Loucy (cell line): ENCODE results near the gene CDK11B.
A peak's percentile ranks its signal among the peaks of the same experiment; 100 is the strongest.
"Not testable (repeated sequence)": the region's sequence is repeated elsewhere in the genome, so short reads cannot be mapped to it uniquely, and the experiment has no call there.

Source experiments
- H2AFZ ChIP-seq: fragments of 200-600 bp; sonication (generic); 2 replicates; pipeline ENCODE4 v1.6.0; 2016; ENCODE audit warnings: antibody characterized with exemption, mild to moderate bottlenecking, low read length, moderate library complexity
- H3F3A ChIP-seq: fragments of 200-600 bp; 2 replicates; pipeline ENCODE4 v1.6.0; 2016; ENCODE audit warnings: antibody characterized with exemption, low read depth, mild to moderate bottlenecking
- H3K27me3 ChIP-seq: fragments of 200-600 bp; sonication (generic); 2 replicates; pipeline ENCODE4 v1.6.1; 2014; ENCODE audit warnings: low read length, mild to moderate bottlenecking; ENCODE audit not compliant: insufficient read depth, poor library complexity, severe bottlenecking
- H3K36me3 ChIP-seq: fragments of 200-600 bp; sonication (generic); 2 replicates; pipeline ENCODE4 v1.6.1; 2016; ENCODE audit warnings: low read length; ENCODE audit not compliant: insufficient read depth
- H3K4me1 ChIP-seq: fragments of 200-600 bp; sonication (generic); 2 replicates; pipeline ENCODE4 v1.5.1; 2014; ENCODE audit warnings: low read length, mild to moderate bottlenecking; ENCODE audit not compliant: insufficient read depth, poor library complexity, severe bottlenecking
- H3K4me2 ChIP-seq: fragments of 200-600 bp; sonication (generic); 2 replicates; pipeline ENCODE4 v1.6.0; 2014; ENCODE audit warnings: antibody characterized with exemption, low read length, low read depth, mild to moderate bottlenecking; ENCODE audit not compliant: poor library complexity, severe bottlenecking
- H3K4me3 ChIP-seq: fragments of 200-600 bp; sonication (generic); 2 replicates; pipeline ENCODE4 v1.5.1; 2014; ENCODE audit warnings: low read length, mild to moderate bottlenecking, mixed read lengths; ENCODE audit not compliant: poor library complexity, severe bottlenecking
- H3K79me2 ChIP-seq: fragments of 200-600 bp; sonication (generic); 2 replicates; pipeline ENCODE4 v1.6.1; 2014; ENCODE audit warnings: low read length; ENCODE audit not compliant: insufficient read depth
- H3K9ac ChIP-seq: fragments of 200-600 bp; sonication (generic); 2 replicates; pipeline ENCODE4 v1.6.0; 2014; ENCODE audit warnings: mild to moderate bottlenecking, low read depth, low read length, moderate library complexity; ENCODE audit not compliant: poor library complexity, severe bottlenecking
- H3K9me2 ChIP-seq: fragments of 200-600 bp; sonication (generic); replicated peaks from 2 replicates; pipeline ENCODE4 v1.6.1; 2016; ENCODE audit warnings: low read depth, low read length, mixed read lengths
- H3K9me3 ChIP-seq: fragments of 200-600 bp; sonication (generic); 2 replicates; pipeline ENCODE4 v1.6.1; 2014; ENCODE audit warnings: mild to moderate bottlenecking, antibody characterized with exemption, low read length, low read depth; ENCODE audit not compliant: insufficient read depth
- H4K20me1 ChIP-seq: fragments of 200-600 bp; sonication (generic); 2 replicates; pipeline ENCODE4 v1.6.0; 2014; ENCODE audit warnings: antibody characterized with exemption, low read length, mild to moderate bottlenecking; ENCODE audit not compliant: insufficient read depth, poor library complexity, severe bottlenecking
- EZH2phosphoT487 ChIP-seq: fragments of 200-600 bp; IDR thresholded peaks from 2 replicates; pipeline ENCODE4 v1.6.1; 2018; ENCODE audit warnings: antibody characterized with exemption, mild to moderate bottlenecking, moderate library complexity, borderline replicate concordance
- TF ChIP-seq, protein P1 (sequence below): fragments of 200-600 bp; sonication (generic); conservative IDR thresholded peaks from 2 replicates; pipeline ENCODE4 v1.5.1; 2014; ENCODE audit warnings: mild to moderate bottlenecking, antibody characterized with exemption, low read length

CDK11B gene

DNA sequence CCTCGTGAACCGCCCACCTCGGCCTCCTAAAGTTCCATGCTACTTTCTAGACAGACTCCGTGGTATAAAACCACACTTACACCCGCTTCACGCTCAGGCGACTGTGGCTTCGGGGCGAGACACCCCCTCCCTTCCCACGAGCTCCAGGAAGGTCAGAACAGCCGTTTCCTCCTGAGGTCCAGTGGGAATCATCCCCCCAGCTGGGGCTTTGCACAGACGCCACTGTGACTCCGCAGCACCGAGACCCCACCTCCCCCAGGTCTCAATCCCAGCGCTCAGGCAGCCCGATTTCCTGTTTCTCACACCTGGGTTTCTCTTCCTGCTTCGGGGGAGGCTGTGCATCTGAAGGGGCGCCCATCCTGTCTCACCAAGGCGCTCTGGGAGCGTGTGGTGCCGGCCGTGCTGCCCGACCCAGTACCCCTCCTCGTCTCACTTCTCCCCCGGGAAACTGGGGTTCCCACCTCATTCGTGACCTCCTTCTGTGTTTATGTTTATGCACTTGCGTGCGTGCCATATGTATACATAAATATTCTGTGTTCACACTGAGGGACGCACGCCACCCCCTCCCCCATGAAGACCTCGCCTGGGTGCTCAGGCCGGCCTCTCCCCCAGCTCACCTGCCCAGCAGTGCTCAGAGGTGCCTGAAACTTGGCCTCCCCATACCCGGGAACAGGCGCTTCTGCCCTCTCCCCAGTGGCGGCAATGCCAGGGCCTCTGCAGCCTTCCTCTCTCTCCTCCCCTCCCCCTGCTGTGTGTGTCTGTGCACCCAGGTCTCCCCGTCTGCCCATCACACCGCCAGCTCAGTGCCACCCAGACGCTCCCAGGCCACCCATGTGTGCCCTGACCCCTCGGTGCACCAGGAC is 19.1 kb upstream of the CDK11B start:
- Histone ChIP-seq H3K4me3 (peak overlapping the region; percentile 17), H2AFZ (no peak overlapping the region), H3K36me3 (no peaks in the 10 kb centered on the region), H3K79me2 (peaks cover 23% of the 10 kb centered on the region; the same call in 1 of the 2 replicates), H3K9me3 (no peaks in the 10 kb centered on the region), H3K9ac (peak overlapping the region; percentile 52), H3K27me3 (no peaks in the 10 kb centered on the region), H3K4me1 (peaks cover 13% of the 10 kb centered on the region), H3K4me2 (peak overlapping the region; percentile 65), H3F3A (no peaks in the 10 kb centered on the region), H3K9me2 (no peaks in the 10 kb centered on the region), H4K20me1 (no peaks in the 10 kb centered on the region)
- TF ChIP-seq, protein P1, sequence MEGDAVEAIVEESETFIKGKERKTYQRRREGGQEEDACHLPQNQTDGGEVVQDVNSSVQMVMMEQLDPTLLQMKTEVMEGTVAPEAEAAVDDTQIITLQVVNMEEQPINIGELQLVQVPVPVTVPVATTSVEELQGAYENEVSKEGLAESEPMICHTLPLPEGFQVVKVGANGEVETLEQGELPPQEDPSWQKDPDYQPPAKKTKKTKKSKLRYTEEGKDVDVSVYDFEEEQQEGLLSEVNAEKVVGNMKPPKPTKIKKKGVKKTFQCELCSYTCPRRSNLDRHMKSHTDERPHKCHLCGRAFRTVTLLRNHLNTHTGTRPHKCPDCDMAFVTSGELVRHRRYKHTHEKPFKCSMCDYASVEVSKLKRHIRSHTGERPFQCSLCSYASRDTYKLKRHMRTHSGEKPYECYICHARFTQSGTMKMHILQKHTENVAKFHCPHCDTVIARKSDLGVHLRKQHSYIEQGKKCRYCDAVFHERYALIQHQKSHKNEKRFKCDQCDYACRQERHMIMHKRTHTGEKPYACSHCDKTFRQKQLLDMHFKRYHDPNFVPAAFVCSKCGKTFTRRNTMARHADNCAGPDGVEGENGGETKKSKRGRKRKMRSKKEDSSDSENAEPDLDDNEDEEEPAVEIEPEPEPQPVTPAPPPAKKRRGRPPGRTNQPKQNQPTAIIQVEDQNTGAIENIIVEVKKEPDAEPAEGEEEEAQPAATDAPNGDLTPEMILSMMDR = no peak
- no peak for TF ChIP-seq EZH2phosphoT487

DNA sequence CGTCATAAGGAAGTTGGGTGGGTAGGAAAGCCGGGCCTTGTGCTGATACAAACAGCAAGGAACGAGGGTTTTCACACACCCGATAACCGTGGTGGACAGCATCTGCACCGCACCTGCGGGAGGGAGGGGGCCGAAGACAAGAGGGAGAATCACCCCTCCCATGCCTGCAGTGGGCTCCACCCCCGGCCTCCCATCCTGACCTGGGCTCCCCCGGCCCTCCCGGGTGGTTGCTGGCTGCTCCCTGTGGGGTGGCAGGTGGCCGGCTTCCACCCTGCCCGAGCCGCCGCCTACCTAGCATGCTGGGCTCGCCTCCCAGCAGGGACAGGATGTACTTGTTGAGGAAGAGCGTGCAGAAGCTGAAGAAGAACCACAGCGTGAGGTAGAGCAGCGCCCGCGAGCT is 17.3 kb upstream of the CDK11B start:
- H3K4me2 ChIP-seq, H3K9ac ChIP-seq, H3F3A ChIP-seq, H2AFZ ChIP-seq, H3K27me3 ChIP-seq, H3K9me2 ChIP-seq, H3K9me3 ChIP-seq, H4K20me1 ChIP-seq, H3K4me3 ChIP-seq: not testable (repeated sequence)
- peaks cover 13% of the 10 kb centered on the region for H3K4me1 ChIP-seq
- H3K36me3 ChIP-seq = peaks cover 14% of the 10 kb centered on the region; the same call in 1 of the 2 replicates
- H3K79me2 ChIP-seq = peaks cover 16% of the 10 kb centered on the region; the same call in 1 of the 2 replicates

DNA sequence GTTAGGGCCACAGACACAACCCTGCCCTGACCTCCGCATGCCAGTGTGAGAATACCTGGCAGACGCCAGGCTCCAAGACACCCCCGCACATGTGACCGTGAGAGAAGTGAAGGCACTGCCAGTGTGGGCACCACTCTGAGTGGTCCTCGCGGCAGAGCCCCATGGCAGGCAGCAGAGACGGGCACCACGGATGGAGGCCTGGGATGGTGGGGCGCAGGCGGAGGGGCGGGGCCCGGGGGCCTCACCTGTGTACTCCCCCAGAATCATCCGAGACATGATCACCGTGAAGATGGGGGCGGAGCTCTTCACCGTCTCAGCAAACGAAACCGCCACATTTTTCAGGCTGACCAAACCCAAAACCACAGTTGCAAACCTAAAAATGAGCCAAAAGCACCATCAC is 16.4 kb upstream of the CDK11B start:
- H4K20me1 ChIP-seq, H2AFZ ChIP-seq, H3K9me3 ChIP-seq, H3K9ac ChIP-seq, H3F3A ChIP-seq, H3K27me3 ChIP-seq, H3K4me3 ChIP-seq, H3K9me2 ChIP-seq, H3K4me2 ChIP-seq, H3K79me2 ChIP-seq: not testable (repeated sequence)
- peaks cover 16% of the 10 kb centered on the region; the same call in 1 of the 2 replicates for H3K36me3 ChIP-seq
- peaks cover 13% of the 10 kb centered on the region for H3K4me1 ChIP-seq

DNA sequence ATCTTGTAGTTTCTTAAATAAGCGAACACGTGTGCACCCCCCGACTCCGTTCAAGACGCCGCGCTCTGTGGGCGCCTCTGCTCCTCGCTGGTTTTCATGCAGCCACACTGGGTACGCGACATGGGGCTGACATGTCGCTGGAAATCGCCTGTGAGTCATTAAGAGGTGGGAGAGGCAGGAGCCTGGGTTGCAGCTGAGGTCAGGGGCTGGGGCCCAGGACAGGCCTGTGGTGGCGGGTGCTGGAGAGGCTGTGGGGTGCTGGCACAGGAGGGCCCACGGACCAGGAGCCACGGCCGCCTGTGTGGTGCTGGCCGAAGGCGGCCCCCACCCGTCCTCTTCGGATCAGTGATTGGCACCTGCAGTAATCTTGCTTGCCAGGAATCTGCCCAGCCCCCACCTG is 16.0 kb upstream of the CDK11B start:
- not testable (repeated sequence) for H3K9me3 ChIP-seq, H3F3A ChIP-seq, H3K27me3 ChIP-seq, H3K9ac ChIP-seq, H2AFZ ChIP-seq, H3K79me2 ChIP-seq, H3K4me2 ChIP-seq, H4K20me1 ChIP-seq, H3K4me3 ChIP-seq, H3K9me2 ChIP-seq
- H3K4me1 ChIP-seq = peaks cover 13% of the 10 kb centered on the region
- peaks cover 16% of the 10 kb centered on the region; the same call in 1 of the 2 replicates for H3K36me3 ChIP-seq
